HG03175 (cell line): ENCODE measurements around the gene ZNF497.

Experiments used
- ATAC-seq: cut with Tn5 transposase; IDR thresholded peaks from one replicate; pipeline ENCODE4 v1.9.1; 2021; ENCODE audit warnings: mild to moderate bottlenecking, moderate library complexity; ENCODE audit not compliant: unreplicated experiment

The ZNF497 gene

DNA sequence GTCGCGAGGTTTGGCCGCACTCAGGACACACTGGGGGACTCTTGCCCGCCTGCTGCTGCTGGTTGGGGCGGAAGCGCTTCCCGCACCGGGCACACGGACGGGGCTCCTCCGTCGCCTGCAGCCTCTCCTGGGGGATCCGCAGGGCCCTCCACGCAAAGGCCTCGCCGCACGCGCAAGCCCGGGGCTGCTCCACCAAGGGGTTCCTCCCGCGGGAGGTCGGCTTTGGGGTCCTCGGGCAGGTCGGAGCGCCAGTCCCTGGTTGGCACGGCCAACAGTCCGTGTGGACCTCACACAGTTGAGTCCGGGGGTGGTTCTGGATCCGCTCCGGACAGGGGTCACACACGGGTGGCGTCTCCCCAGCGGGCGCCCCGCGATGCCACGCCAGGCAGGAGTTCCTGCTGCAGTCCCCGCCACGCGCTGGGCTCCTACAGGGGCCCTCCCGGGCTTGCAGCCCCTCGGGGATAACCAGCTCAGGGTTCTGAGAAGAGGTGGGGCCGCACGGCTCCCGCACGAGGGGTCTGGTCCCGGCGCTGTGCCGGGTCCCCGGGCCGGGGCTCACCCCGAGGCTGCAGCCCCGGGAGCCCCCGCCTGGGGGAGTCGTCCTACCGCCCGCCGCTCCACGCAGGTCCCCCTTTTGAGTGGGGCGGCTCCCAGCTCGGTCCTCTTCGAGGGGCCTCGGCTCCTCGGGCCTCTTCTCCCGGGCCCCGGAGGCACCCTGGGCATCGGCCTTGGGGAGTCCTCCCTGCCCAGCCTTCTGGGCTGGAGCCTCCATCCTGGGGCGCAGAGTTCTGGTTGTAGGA lies 6.2 kb upstream of the ZNF497 start:
- ATAC-seq = no peak

DNA sequence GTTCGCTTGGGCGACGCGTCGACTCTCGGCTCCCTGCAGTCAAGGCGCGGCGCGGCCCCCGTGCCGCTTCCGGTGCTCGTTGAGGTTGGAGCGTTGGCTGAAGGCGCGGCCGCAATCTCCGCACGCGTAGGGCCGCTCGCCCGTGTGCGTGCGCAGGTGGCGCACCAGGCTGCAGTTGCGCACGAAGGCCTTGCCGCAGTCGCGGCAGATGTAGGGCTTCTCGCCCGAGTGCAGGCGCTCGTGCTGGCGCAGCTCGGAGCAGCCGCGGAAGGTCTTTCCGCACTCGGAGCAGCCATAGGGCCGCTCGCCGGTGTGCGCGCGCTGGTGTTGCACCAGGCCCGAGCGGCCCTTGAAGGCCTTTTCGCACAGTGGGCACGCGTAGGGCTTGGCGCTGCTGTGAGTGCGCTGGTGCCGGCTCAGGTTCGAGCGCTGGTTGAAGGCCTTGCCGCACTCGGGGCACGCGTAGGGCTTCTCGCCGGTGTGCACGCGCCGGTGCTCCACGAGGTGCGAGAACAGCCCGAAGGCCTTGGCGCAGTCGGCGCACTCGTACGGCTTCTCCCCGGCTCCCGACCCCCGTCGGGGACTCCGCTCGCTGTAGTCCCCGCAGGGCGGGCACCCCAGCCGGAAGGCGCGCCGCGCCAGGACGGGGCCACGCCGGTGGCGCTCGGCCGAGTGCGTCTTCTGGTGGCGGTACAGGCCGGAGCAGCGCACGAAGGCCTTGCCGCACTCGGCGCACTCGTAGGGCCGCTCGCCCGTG lies 5.3 kb upstream of the ZNF497 start:
- ATAC-seq = no peak

DNA sequence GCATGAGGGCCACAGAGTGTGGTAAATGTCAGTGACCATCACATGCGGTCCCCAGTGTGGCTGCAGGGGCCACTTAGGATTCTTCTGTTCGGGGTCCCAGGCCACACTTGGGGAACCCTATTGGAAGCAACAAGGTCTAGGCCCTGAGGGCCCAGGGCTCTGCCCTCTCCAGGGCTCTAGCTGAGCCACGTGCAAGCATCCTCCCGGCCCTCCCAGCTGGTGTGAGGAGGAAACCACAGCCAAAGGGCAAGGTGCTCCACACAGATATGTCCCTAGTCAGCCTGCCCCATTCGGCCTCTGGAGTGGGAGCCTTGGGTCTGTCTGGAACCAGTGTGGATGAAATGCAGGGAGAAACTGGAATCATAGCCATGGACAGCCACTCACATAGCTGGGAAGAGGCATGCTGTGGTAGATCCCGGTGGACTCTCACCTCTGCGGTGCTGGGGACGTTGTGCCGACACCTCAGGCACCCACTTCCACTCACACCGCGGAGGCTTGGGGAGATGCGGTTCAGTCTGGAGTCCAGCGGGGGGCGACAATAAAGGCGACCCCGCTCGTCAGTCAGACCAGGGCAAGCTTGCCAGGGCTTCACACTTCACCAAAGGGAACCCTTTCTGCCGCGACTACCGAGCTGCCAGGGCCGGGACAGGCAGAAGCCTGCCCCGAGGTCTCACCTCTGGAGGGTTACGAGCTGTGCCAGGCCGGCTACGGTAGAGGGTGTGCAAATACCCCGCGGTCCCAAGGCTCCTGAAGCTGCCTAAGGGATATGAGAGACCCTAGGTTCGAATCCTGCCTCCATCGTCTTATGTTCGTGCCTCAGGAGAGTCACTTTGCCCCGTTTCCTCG lies 4.3 kb upstream of the ZNF497 start:
- ATAC-seq = no peak

DNA sequence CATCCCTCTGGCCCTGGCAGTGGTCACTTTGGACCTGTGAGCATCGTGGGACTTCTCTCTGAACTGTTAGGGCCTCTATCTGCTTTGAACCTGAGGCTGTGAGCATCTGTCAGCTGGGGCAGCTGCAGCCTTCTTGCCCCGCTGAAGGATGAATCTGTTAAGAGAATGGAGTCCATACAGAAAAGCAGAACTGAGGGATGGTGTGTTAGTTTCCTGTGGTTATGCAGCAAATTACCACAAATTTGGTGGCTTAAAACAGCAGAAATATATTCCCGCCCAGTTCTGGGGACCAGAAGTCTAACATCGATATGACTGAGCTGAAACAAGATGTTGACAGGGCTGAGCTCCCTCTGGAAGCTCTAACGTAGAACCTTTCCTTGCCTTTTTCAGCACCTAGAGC lies 1.6 kb upstream of the ZNF497 start:
- no peak for ATAC-seq

GRCh38 chr19:58361900-58362271 lies 665 bp downstream of the ZNF497 start:
- ATAC-seq = peak; percentile 16

- ATAC-seq = no peak
Measured at GRCh38 chr19:58357481-58358145, 4.9 kb downstream of the ZNF497 start.

DNA sequence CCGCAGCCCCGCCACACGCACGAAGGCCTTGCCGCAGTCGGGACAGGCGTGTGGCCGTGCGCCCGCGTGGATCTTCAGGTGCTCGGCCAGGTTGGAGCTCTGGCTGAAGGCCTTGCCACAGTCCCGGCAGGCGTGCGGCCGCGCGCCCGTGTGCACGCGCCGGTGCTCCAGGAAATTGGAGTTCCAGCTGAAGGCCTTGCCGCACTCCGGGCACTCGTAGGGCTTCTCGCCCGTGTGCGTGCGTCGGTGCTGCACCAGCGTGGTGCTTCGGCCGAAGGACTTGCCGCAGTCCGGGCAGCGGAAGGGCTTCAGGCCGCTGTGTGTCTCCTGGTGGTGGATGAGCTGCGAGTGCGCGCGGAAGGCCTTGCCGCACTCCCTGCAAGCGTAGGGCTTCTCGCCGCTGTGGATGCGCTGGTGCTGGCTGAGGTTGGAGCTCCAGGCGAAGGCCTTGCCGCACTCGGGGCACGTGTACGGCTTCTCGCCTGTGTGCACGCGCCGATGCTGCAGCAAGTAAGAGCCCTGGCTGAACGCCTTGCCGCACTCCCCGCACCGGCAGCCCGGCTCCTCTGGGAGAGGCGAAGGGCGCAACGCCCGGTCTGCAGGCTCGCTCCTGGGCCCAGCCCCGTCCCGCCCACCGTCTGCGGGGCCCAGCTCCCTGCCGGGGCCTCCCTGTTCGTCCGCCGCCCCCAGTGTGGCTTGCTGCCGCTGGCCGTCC lies 5.6 kb downstream of the ZNF497 start:
- ATAC-seq = no peak

- ATAC-seq = no peak
Measured at GRCh38 chr19:58355908-58356765, 6.4 kb downstream of the ZNF497 start.

DNA sequence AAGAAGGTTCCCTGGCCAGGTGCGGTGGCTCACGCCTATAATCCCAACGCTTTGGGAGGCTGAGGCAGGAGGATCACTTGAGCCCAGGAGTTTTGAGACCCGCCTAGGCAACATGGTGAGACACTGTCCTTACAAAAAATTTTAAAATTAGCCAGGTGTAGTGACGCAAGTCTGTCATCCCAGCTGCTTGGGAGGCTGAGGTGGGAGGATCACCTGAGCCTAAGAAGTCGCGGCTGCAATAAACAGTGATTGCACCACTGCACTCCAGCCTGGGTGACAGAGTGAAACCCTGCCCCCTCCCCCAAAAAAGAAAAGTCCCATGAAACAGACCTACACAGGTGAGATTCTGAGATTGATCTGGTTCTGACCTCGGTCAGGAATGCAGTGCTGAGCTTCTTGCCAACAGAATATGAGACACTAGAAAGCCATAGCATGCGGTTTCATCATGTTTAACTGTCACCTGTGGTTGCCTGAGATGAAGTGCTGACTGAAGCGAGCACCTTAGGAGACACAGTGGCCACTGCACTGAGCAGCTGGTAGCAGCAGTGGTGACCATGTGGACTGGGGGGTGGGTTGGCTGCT lies 7.2 kb downstream of the ZNF497 start:
- no peak for ATAC-seq

- ATAC-seq = no peak
Measured at GRCh38 chr19:58354478-58355030, 8.0 kb downstream of the ZNF497 start.

DNA sequence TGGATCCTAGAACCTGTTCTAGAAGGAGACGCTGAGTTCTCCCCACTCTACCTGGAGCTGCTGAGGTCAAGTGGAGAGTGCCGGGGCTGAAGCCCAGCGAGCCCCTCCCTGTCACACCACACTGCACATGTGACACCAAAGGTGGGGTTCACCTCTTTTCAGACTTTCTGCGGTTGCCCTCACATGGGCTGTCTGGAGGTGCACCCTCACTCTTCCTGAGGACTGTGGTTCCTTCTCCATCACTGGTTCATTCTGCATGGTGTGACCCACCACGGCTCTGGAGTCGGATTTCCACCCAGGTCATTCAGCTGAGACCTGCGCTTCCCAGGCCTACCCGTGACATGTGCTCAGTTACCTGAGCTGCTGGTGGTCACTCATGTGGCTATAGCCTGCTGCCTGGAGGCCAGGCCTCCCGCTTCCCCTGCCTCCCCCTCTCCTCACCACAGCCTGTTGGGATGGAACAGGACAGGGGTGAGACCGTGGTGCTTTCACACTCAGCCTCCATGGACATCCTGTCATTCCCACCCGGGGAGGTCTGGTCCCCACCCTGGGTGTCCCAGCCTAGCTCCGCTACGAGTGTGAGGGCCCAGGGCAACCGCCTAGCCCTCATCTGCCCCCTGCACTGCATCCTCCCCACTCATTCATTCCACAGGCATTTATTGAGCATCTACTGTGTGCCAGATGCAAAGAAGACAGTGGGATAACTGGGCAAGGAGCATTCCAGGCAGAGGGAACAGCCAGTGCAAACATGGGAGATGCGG lies 8.7 kb downstream of the ZNF497 start:
- ATAC-seq = no peak

DNA sequence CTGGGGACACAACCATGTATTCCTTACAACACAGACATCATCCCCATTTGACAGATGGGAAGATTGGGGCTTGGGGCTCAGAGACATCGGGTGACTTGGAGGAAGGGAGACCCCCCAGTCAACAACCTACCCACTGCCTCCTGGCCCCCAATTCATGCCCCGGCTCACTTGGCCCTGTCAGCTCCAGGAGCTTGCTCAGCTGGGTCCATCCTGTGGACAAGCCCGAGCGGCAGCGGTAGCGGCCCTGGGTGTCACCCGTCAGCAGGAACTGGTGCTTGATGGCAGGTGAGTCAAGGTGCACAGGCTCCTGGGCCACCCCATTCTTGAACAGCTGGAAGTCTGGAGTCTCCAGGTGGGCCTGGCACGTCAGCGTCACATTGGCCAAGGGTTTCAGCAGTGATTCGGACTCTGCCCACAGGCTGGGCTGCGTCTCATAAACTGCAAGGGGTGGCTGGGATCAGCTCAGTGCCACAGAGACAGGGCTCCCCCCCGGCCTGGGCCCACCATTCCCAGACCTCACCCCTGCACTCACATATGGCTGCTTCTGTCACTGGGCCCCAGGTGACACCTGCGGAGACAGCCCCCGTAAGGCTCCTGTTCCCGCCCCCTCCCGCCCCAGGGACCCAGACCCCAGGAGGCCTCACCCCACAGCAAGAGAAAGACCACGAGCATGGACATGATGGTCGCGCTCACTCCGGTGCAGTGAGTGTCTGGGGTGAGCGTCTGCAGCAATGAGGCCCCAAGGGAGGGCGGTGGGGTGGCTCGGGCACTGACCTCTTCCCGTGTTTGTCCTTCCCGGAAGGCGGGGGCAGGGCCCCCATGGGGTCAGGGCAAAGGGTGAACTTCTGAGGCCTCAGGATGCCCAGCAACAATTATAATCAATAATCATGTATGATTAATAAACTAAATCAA lies 9.5 kb downstream of the ZNF497 start, which contains the start of gene A1BG:
TSS of gene A1BG (minus strand) at position 733 of the 912 bp plus-strand sequence. CDS start at position 678, 55 bp downstream.
- ATAC-seq = no peak

DNA sequence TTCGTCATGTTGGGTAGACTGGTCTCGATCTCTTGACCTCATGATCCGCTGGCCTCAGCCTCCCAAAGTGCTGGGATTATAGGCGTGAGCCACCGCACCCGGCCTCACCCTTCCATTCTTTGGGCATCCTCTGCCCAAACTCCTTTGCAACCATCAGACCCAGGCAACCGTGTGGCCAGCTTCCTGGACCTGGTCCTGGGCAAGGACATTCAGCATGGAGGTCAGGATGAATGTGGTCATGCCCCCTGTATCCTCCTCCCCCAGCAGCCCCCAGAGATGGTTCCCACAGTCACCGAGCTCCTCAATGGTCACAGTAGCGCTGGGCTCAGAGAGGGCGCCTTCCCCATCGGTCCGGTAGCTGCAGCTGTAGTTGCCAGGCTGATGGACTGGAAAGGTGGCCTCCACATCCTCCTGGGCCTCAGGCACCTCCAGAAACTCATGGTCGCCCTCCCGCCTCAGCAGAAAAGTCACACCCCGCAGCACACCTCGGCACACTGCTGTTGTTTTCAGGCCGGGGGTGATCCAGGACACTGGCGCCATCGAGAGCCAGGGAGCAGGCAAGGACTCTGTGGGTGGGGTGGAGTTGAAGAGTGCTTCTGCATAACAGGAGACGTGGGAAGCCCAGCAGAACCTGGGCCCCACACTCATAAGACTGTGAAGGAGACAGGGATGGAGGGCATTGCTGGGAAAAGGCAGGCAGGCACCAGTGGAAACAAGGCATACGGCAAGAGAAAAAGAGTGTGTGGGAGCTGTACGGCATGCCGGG lies 10.4 kb downstream of the ZNF497 start:
- ATAC-seq = no peak

GRCh38 chr19:58351558-58351878 lies 11.0 kb downstream of the ZNF497 start:
- no peak for ATAC-seq

DNA sequence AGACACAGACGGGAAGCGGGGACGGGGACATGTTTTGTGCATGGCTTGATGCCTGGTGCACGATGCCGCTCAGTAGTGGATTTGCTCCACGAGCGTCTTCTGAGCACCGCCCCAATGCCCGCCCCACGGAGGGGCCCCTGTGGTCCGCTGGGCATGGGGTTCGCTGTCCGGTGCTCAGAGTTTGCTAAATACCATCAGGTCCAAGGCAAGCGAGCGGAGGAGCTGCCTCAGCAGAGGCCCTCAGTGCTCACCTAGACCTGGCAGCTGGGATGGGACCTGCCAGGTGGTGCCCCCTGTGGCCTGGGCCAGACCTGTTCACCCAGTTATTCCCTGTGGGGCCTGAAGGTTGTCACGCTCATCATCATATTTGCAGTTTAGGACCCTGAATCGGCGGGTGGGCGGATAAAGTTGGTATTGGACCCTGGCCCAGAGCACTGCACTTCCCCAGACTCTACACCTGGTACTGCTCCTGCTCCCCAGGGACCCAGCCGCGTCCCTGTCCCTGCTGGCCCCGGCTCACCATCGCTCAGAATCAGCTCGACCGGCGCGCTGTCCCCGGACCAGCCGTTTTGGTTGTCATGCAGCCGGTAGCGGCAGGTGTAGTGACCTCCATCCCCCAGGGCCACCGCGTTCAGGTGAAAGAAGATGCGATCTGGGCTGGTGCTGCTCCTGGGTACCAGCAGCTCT lies 11.5 kb downstream of the ZNF497 start:
- no peak for ATAC-seq
